K562 treated with DMSO at 1 percent for 4 hours (cell line): ENCODE measurements around the gene ZYG11A. TPM values are rescaled to one million over a fixed set of nuclear protein-coding genes. Genes with fewer than 3 reads are reported as not detected.

Experiments
- total RNA-seq: library from RNA; unstranded; fragments of 300-600 nt; gene quantifications from 2 replicates; pipeline ENCODE4 v1.2.3, GENCODE V29; 2022; ENCODE audit not compliant: insufficient read depth

The ZYG11A gene
- 3.2 and 4.3 TPM in 2 replicates for total RNA-seq

GRCh38 chr1:52842643-52843310 is at the start of gene ZYG11A:
TSS of gene ZYG11A (plus strand) at chr1:52842760. CDS start at chr1:52842884, 124 bp downstream.

GRCh38 chr1:52927212-52928014 is 84.9 kb downstream of the ZYG11A start, which contains the start of gene SCP2:
TSS of gene SCP2 (plus strand) at chr1:52927276. CDS start at chr1:52927397, 121 bp downstream.

Other genes starting within 250 kb of the ZYG11A start
- not detected in 2 replicates for gene GPX7, start 240.4 kb upstream of the ZYG11A start, total RNA-seq
- gene SHISAL2A, start 209.6 kb upstream of the ZYG11A start, total RNA-seq: not detected in 2 replicates
- gene COA7, start 144.4 kb upstream of the ZYG11A start, total RNA-seq: 9.1 and 13.8 TPM in 2 replicates
- gene ZYG11B, start 116.3 kb upstream of the ZYG11A start, total RNA-seq: 8.5 and 11.7 TPM in 2 replicates
- 2.8 and 5.9 TPM in 2 replicates for gene ECHDC2, start 79.0 kb downstream of the ZYG11A start, total RNA-seq
- 79.9 and 83.9 TPM in 2 replicates for gene SCP2, start 84.5 kb downstream of the ZYG11A start, total RNA-seq
- gene PODN, start 219.5 kb downstream of the ZYG11A start, total RNA-seq: not detected in 2 replicates